ENCODE data around the gene RHOU.

The RHOU gene

GRCh38 chr1:228748029-228748428 is 12.8 kb downstream of the RHOU start:
- TF ChIP-seq CTCF (IDR thresholded peaks at IDR 0.05), result no peak

DNA sequence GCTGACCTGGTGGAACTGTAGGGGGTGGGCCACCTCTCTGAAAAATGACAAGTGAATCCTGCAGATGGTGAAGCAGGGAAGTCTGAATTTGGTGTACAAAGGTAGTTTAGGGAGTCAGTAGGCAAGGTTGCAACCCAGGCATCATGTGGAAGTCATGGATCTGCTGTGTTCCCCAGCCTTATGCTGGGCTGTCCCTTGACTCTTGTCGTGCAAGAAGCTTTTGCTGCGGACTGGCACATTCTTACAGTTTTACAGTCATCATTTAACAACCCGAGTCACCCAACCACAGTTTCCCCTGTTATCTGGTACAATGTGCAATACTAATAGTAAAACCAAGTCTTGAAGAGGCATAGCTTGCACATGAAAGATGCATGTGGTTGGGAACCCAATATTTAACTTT is 13.2 kb downstream of the RHOU start:
- TF ChIP-seq CTCF (IDR thresholded peaks at IDR 0.05), result no peak

- TF ChIP-seq CTCF (IDR thresholded peaks at IDR 0.05), result no peak
Measured at GRCh38 chr1:228749765-228750164, 14.5 kb downstream of the RHOU start.

DNA sequence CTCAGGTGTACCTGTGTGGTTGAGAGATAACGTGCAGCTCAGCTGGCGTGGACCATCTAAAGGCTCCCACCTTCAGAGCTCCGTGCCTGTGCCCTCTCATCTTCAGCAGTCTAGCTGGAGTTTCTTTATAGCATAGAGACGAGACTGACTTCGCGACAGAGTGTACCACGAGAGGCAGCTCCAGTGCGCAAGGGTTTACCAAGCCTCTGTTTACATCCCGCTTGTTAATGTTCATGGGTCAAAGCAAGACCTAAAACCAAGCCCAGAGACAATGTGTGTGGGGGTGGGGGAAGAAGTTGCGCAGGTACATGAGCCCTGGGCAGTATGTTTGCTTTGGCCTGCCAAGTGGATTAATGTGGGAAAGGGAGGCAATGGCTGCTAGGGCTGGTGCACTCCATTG is 15.6 kb downstream of the RHOU start:
- TF ChIP-seq CTCF (IDR thresholded peaks at IDR 0.05), result no peak

- TF ChIP-seq CTCF (IDR thresholded peaks at IDR 0.05), result no peak
Measured at GRCh38 chr1:228751360-228752098, 16.2 kb downstream of the RHOU start.

DNA sequence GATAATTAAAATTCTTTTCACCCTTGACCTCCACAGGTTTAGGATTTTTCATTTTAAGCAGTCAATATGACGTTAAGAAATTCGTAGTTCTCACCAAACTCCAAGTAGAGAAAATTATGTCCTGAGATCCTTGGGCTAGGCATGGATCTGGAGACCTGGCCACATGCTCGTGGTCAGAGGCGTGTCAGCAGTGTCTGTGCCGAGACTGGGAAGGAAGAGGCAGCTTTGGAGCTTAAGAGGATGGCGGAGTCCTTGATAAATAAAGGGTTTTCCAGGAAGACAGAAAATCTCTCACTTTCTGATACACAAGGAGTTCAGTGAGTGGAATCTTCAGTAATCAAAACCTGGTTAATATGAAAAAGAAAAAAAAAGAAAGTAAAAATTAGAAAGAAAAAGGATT is 17.0 kb downstream of the RHOU start:
- no peak for TF ChIP-seq CTCF (IDR thresholded peaks at IDR 0.05)

GRCh38 chr1:228752675-228753265 is 17.5 kb downstream of the RHOU start:
- no peak for TF ChIP-seq CTCF (IDR thresholded peaks at IDR 0.05)
